Activated T-helper 17 cell treated with anti-CD3 and anti-CD28 coated beads, Interleukin-2, amount 50 U/mL, for 72 hours (primary cell): ENCODE measurements around the gene ABCA2. TPM values are rescaled to one million over a fixed set of nuclear protein-coding genes. Genes with fewer than 3 reads are reported as not detected.
A peak's percentile ranks its signal among the peaks of the same experiment; 100 is the strongest.

Experiments used
- ATAC-seq: fragments of 150-1000 bp; cut with Tn5 transposase; replicated peaks from 2 replicates; pipeline ENCODE4 v1.10.0; 2021; ENCODE audit warnings: mild to moderate bottlenecking, moderate library complexity
- H3K27ac Mint-ChIP-seq: one replicate; pipeline ENCODE4 v1.8.0; 2022; ENCODE audit warnings: mixed read lengths
- H3K27me3 Mint-ChIP-seq: one replicate; pipeline ENCODE4 v1.8.0; 2022; ENCODE audit warnings: mixed read lengths
- H3K36me3 Mint-ChIP-seq: one replicate; pipeline ENCODE4 v1.8.0; 2022; ENCODE audit warnings: low read depth, mild to moderate bottlenecking, mixed read lengths
- H3K4me1 Mint-ChIP-seq: one replicate; pipeline ENCODE4 v1.8.0; 2022; ENCODE audit warnings: mixed read lengths
- H3K4me3 Mint-ChIP-seq: one replicate; pipeline ENCODE4 v1.8.0; 2022; ENCODE audit warnings: mild to moderate bottlenecking, mixed read lengths
- H3K9me3 Mint-ChIP-seq: one replicate; pipeline ENCODE4 v1.8.0; 2022; ENCODE audit warnings: mixed read lengths
- total RNA-seq, 2 donors: library from RNA; stranded (reverse); gene quantifications; one replicate each; pipeline ENCODE4 v1.2.3, GENCODE V29; 2022

ABCA2 gene
- total RNA-seq, result 10 to 100 TPM; 43.0 to 63.9 TPM

- Mint-ChIP-seq H3K4me1 (peaks cover 5% of the 10 kb centered on the region), H3K36me3 (peaks cover 8% of the 10 kb centered on the region), H3K9me3 (no peaks in the 10 kb centered on the region), H3K27me3 (no peaks in the 10 kb centered on the region), H3K27ac (peak within 1 kb of the TSS; percentile 66), H3K4me3 (peak within 1 kb of the TSS; percentile 86)
- ATAC-seq, result no peak
Measured at GRCh38 chr9:137027369-137028262, at the start of gene ABCA2. Gene ABCA2 (minus strand): TSS chr9:137028237. CDS start chr9:137028140, 97 bp downstream.

GRCh38 chr9:137077010-137077747, 49.1 kb upstream of the ABCA2 start, which contains the start of gene UAP1L1:
Gene UAP1L1 (plus strand): TSS chr9:137077517. CDS start chr9:137077533, 16 bp downstream.
- no peaks in the 10 kb centered on the region for H3K4me1 Mint-ChIP-seq
- peak; percentile 86 for ATAC-seq
- H3K27ac Mint-ChIP-seq, result no peak within 1 kb of the TSS

GRCh38 chr9:137076636-137077009, 48.6 kb upstream of the ABCA2 start:
- no peaks in the 10 kb centered on the region for H3K27me3 Mint-ChIP-seq

More at GRCh38 chr9:137077010-137077747, 49.1 kb upstream of the ABCA2 start, which contains the start of gene UAP1L1:
- Mint-ChIP-seq H3K4me3 (peak within 1 kb of the TSS; percentile 61), H3K36me3 (peaks cover 29% of the 10 kb centered on the region), H3K9me3 (no peaks in the 10 kb centered on the region), H3K27me3 (no peaks in the 10 kb centered on the region)

GRCh38 chr9:137075275-137075775, 47.3 kb upstream of the ABCA2 start:
- no peak for ATAC-seq
- no peaks in the 10 kb centered on the region for H3K27me3 Mint-ChIP-seq
- peaks cover 7% of the 10 kb centered on the region for H3K4me1 Mint-ChIP-seq
- no peaks in the 10 kb centered on the region for H3K9me3 Mint-ChIP-seq
- no peak overlapping the region for H3K4me3 Mint-ChIP-seq
- no peak overlapping the region for H3K27ac Mint-ChIP-seq
- H3K36me3 Mint-ChIP-seq, result peaks cover 20% of the 10 kb centered on the region

More at GRCh38 chr9:137076636-137077009, 48.6 kb upstream of the ABCA2 start:
- Mint-ChIP-seq H3K36me3 (peaks cover 24% of the 10 kb centered on the region), H3K4me1 (no peaks in the 10 kb centered on the region), H3K9me3 (no peaks in the 10 kb centered on the region), H3K4me3 (peak overlapping the region; percentile 61), H3K27ac (no peak overlapping the region)
- ATAC-seq, result no peak

- Mint-ChIP-seq H3K27me3 (no peaks in the 10 kb centered on the region), H3K27ac (no peak overlapping the region), H3K4me3 (no peak overlapping the region), H3K4me1 (peaks cover 7% of the 10 kb centered on the region), H3K36me3 (peaks cover 15% of the 10 kb centered on the region), H3K9me3 (no peaks in the 10 kb centered on the region)
- no peak for ATAC-seq
Measured at GRCh38 chr9:137074657-137075274, 46.7 kb upstream of the ABCA2 start.

- no peaks in the 10 kb centered on the region for H3K27me3 Mint-ChIP-seq
- H3K4me3 Mint-ChIP-seq, result no peak overlapping the region
- peaks cover 7% of the 10 kb centered on the region for H3K4me1 Mint-ChIP-seq
- peaks cover 8% of the 10 kb centered on the region for H3K36me3 Mint-ChIP-seq
- no peak for ATAC-seq
- H3K9me3 Mint-ChIP-seq, result no peaks in the 10 kb centered on the region
- no peak overlapping the region for H3K27ac Mint-ChIP-seq
Measured at GRCh38 chr9:137073992-137074399, 46.0 kb upstream of the ABCA2 start.

- Mint-ChIP-seq H3K27ac (peak overlapping the region; percentile 64), H3K9me3 (no peaks in the 10 kb centered on the region), H3K36me3 (peaks cover 5% of the 10 kb centered on the region), H3K4me1 (peaks cover 12% of the 10 kb centered on the region), H3K27me3 (no peaks in the 10 kb centered on the region), H3K4me3 (peak overlapping the region; percentile 87)
- no peak for ATAC-seq
Measured at GRCh38 chr9:137071282-137071681, 43.2 kb upstream of the ABCA2 start.

- Mint-ChIP-seq H3K4me3 (peak overlapping the region; percentile 87), H3K4me1 (peaks cover 12% of the 10 kb centered on the region), H3K27ac (peak overlapping the region; percentile 64), H3K9me3 (no peaks in the 10 kb centered on the region), H3K36me3 (peaks cover 5% of the 10 kb centered on the region), H3K27me3 (no peaks in the 10 kb centered on the region)
- ATAC-seq, result no peak
Measured at GRCh38 chr9:137070906-137071275, 42.9 kb upstream of the ABCA2 start.

- Mint-ChIP-seq H3K4me1 (peaks cover 12% of the 10 kb centered on the region), H3K9me3 (no peaks in the 10 kb centered on the region), H3K27ac (peak within 1 kb of the TSS; percentile 64), H3K27me3 (no peaks in the 10 kb centered on the region), H3K36me3 (peaks cover 5% of the 10 kb centered on the region), H3K4me3 (peak within 1 kb of the TSS; percentile 87)
- peak; percentile 97 for ATAC-seq
Measured at GRCh38 chr9:137070201-137070905, 42.3 kb upstream of the ABCA2 start, which contains the start of gene SAPCD2. Gene SAPCD2 (minus strand): TSS chr9:137070557. CDS start chr9:137070460, 97 bp downstream.

GRCh38 chr9:137069508-137070091, 41.6 kb upstream of the ABCA2 start:
- ATAC-seq, result no peak
- Mint-ChIP-seq H3K4me1 (peaks cover 12% of the 10 kb centered on the region), H3K4me3 (peak overlapping the region; percentile 41), H3K36me3 (peaks cover 5% of the 10 kb centered on the region), H3K27ac (no peak overlapping the region), H3K27me3 (no peaks in the 10 kb centered on the region), H3K9me3 (no peaks in the 10 kb centered on the region)

GRCh38 chr9:137068539-137069507, 40.8 kb upstream of the ABCA2 start:
- H3K4me3 Mint-ChIP-seq, result peak overlapping the region; percentile 65
- no peaks in the 10 kb centered on the region for H3K27me3 Mint-ChIP-seq
- H3K27ac Mint-ChIP-seq, result no peak overlapping the region
- H3K9me3 Mint-ChIP-seq, result no peaks in the 10 kb centered on the region
- ATAC-seq, result no peak
- peaks cover 12% of the 10 kb centered on the region for H3K4me1 Mint-ChIP-seq
- H3K36me3 Mint-ChIP-seq, result peaks cover 5% of the 10 kb centered on the region

GRCh38 chr9:137067860-137068538, 40.0 kb upstream of the ABCA2 start:
- no peaks in the 10 kb centered on the region for H3K9me3 Mint-ChIP-seq
- H3K27ac Mint-ChIP-seq, result peak overlapping the region; percentile 81
- ATAC-seq, result peak; percentile 52
- peak overlapping the region; percentile 65 for H3K4me3 Mint-ChIP-seq
- H3K4me1 Mint-ChIP-seq, result peaks cover 12% of the 10 kb centered on the region
- H3K36me3 Mint-ChIP-seq, result peaks cover 5% of the 10 kb centered on the region
- H3K27me3 Mint-ChIP-seq, result no peaks in the 10 kb centered on the region
